ENCODE data around the gene TEX38.

GRCh38 chr1:46684670-46685069, 13.0 kb downstream of the TEX38 start:
- TF ChIP-seq POLR2A (IDR thresholded peaks at IDR 0.05) = no peak
- TF ChIP-seq CTCF (IDR thresholded peaks at IDR 0.05) = no peak
